ENCODE data around the gene GAS5.

GRCh38 chr1:173857363-173857917, 10.3 kb downstream of the GAS5 start:
- TF ChIP-seq TAF1 (conservative IDR thresholded peaks at IDR 0.05), result no peak
- no peak for TF ChIP-seq CTCF (IDR thresholded peaks at IDR 0.05; ENCODE audit: low read depth, low read length, missing input control)
- no peak for TF ChIP-seq GABPA (IDR thresholded peaks at IDR 0.05 in 1 of 2, conservative IDR thresholded peaks at IDR 0.05 in 1 of 2)

Measured in liver (tissue), 3 donors.